Ovary (tissue), 3 donors: ENCODE data around the gene ERV3-1.
"Not testable (repeated sequence)": the region's sequence is repeated elsewhere in the genome, so short reads cannot be mapped to it uniquely, and the experiment has no call there.

Source experiments
- CTCF ChIP-seq, 3 donors: fragments of 450-650 bp in 2 of 3; fragments of 200-600 bp in 1 of 3; IDR thresholded peaks; one replicate each; pipeline versions ENCODE4 v1.5.1 to v1.8.0; 2016 to 2022; ENCODE audit warnings: antibody characterized with exemption in 3 of 3, mild to moderate bottlenecking in 1 of 3
- POLR2A ChIP-seq: fragments of 450-650 bp; IDR thresholded peaks from one replicate; pipeline ENCODE4 v1.6.1; 2017; ENCODE audit warnings: antibody characterized with exemption, mild to moderate bottlenecking, moderate library complexity
- donor health status: DM: no; HTN: no; CAD: no.

- not testable (repeated sequence) for TF ChIP-seq CTCF (IDR thresholded peaks at IDR 0.05); POLR2A
Observed at GRCh38 chr7:65033391-65033790, 26.9 kb upstream of the ERV3-1 start.
